ENCODE data around the gene CCDC137.

CCDC137 gene

GRCh38 chr17:81719410-81720266 lies 53.1 kb downstream of the CCDC137 start:
- DNase-seq (ENCODE audit: low spot score), result no peak
- TF ChIP-seq CTCF (IDR thresholded peaks at IDR 0.05; ENCODE audit: extremely low read depth, missing control alignments), result no peak

- DNase-seq (ENCODE audit: low spot score), result no peak
- TF ChIP-seq CTCF (IDR thresholded peaks at IDR 0.05; ENCODE audit: extremely low read depth, missing control alignments), result no peak
Measured at GRCh38 chr17:81720267-81721071, 53.9 kb downstream of the CCDC137 start.

- no peak for DNase-seq (ENCODE audit: low spot score)
- TF ChIP-seq CTCF (IDR thresholded peaks at IDR 0.05; ENCODE audit: extremely low read depth, missing control alignments), result no peak
Measured at GRCh38 chr17:81722184-81723120, 55.9 kb downstream of the CCDC137 start.

All from GM20000 (cell line).